Endothelial cell of umbilical vein (primary cell): Measurements from ENCODE around the gene CCDC85B. TPM values are rescaled to one million over a fixed set of nuclear protein-coding genes. Genes with fewer than 3 reads are reported as not detected.

Experiments
- BruUV-seq: library from RNA; stranded (reverse); fragments of 400-500 nt; replicated peaks from 2 replicates; lab custom pipeline; 2021; lab: Mats Ljungman, UMichigan
- CTCF ChIA-PET: fragments of 300-600, 350-600 bp; sonication (Branson Sonifier 250); formaldehyde crosslinking; loops from one replicate; lab custom pipeline; 2021; ENCODE audit warnings: antibody characterized with exemption, inconsistent platforms; lab: Charles Lee
- POLR2A ChIA-PET: fragments of 300-600, 350-600 bp; sonication (Branson Sonifier 250); formaldehyde crosslinking; loops from one replicate; lab custom pipeline; 2021; ENCODE audit warnings: antibody characterized with exemption, inconsistent platforms; lab: Charles Lee
- DNase-seq: peaks from one replicate; pipeline ENCODE4 v3.0.0-alpha.2; 2011; ENCODE audit warnings: low read depth, low spot score
- FAIRE-seq: peaks from 2 replicates; lab custom pipeline; 2011; peaks lifted over from hg19 to GRCh38; lab: Jason Lieb, UNC
- H2AFZ ChIP-seq: 2 replicates; pipeline ENCODE4 v1.6.0; 2012; ENCODE audit warnings: low read depth, low read length, control low read depth, inconsistent platforms
- H3K27ac ChIP-seq: 2 replicates; pipeline ENCODE4 v1.5.1; 2011; ENCODE audit warnings: low read depth, mild to moderate bottlenecking, control low read depth, low read length, moderate library complexity; ENCODE audit not compliant: insufficient read depth
- H3K27me3 ChIP-seq, 2 experiments: 2 replicates each; pipeline versions ENCODE4 v1.6.0 to v1.6.1; 2011; ENCODE audit warnings: low read length in 2 of 2, mixed read lengths in 1 of 2; ENCODE audit not compliant: control insufficient read depth in 2 of 2, insufficient read depth in 2 of 2
- H3K36me3 ChIP-seq, 2 experiments: 2 replicates in 1 of 2; 3 replicates in 1 of 2; pipeline ENCODE4 v1.5.1; 2011; ENCODE audit warnings: low read length in 2 of 2, mild to moderate bottlenecking in 1 of 2, moderate library complexity in 1 of 2; ENCODE audit not compliant: control insufficient read depth in 2 of 2, insufficient read depth in 2 of 2; ENCODE audit errors: extremely low read depth in 1 of 2
- H3K4me1 ChIP-seq: 3 replicates; pipeline ENCODE4 v1.5.1; 2011; ENCODE audit warnings: mild to moderate bottlenecking, low read length; ENCODE audit not compliant: control insufficient read depth, insufficient read depth; ENCODE audit errors: extremely low read depth
- H3K4me2 ChIP-seq: 2 replicates; pipeline ENCODE4 v1.6.1; 2011; ENCODE audit warnings: low read length, control low read depth, mixed read lengths; ENCODE audit not compliant: insufficient read depth
- H3K4me3 ChIP-seq, 3 experiments: fragments of 200-600 bp in 1 of 3; sonication (generic), shearing (Covaris generic) in 1 of 3; replicated peaks in 1 of 3; 2 replicates each; pipeline ENCODE4 v1.5.1; 2011 to 2016; ENCODE audit warnings: control low read depth in 3 of 3, low read length in 3 of 3, mild to moderate bottlenecking in 2 of 3, inconsistent platforms in 1 of 3, low read depth in 1 of 3, moderate library complexity in 1 of 3; ENCODE audit not compliant: insufficient read depth in 1 of 3
- H3K79me2 ChIP-seq: 2 replicates; pipeline ENCODE4 v1.6.0; 2012; ENCODE audit warnings: low read length, inconsistent platforms; ENCODE audit not compliant: control insufficient read depth, insufficient read depth
- H3K9ac ChIP-seq: replicated peaks from 2 replicates; pipeline ENCODE3; 2011; ENCODE audit warnings: low read length, control low read depth; ENCODE audit not compliant: insufficient read depth; ENCODE audit errors: extremely low read depth
- H3K9me1 ChIP-seq: replicated peaks from 3 replicates; pipeline ENCODE4 v1.6.0; 2011; ENCODE audit warnings: mild to moderate bottlenecking, low read length; ENCODE audit not compliant: control insufficient read depth, insufficient read depth; ENCODE audit errors: extremely low read depth
- H3K9me3 ChIP-seq: replicated peaks from 2 replicates; pipeline ENCODE4 v1.5.1; 2012; ENCODE audit warnings: low read length, inconsistent platforms; ENCODE audit not compliant: control insufficient read depth, insufficient read depth
- H4K20me1 ChIP-seq: replicated peaks from 2 replicates; pipeline ENCODE3; 2011; ENCODE audit warnings: mild to moderate bottlenecking, low read length; ENCODE audit not compliant: control insufficient read depth, insufficient read depth; ENCODE audit errors: extremely low read depth
- EZH2 ChIP-seq: IDR thresholded peaks from 2 replicates; pipeline ENCODE4 v1.6.1; 2012; ENCODE audit warnings: borderline replicate concordance, low read depth, mild to moderate bottlenecking, moderate library complexity, low read length, inconsistent platforms; ENCODE audit not compliant: severe bottlenecking
- FOS ChIP-seq: IDR thresholded peaks from 2 replicates; pipeline ENCODE4 v1.6.1; 2011; ENCODE audit warnings: mild to moderate bottlenecking, low read length, moderate library complexity, borderline replicate concordance; ENCODE audit not compliant: insufficient read depth
- GATA2 ChIP-seq: IDR thresholded peaks from 2 replicates; pipeline ENCODE4 v1.7.0; 2011; ENCODE audit warnings: low read depth, mild to moderate bottlenecking, moderate library complexity, mixed read lengths, low read length; ENCODE audit not compliant: insufficient read length, insufficient read depth
- JUN ChIP-seq: IDR thresholded peaks from 2 replicates; pipeline ENCODE4 v1.6.1; 2011; ENCODE audit warnings: borderline replicate concordance, low read depth; ENCODE audit not compliant: insufficient read length, insufficient read depth
- MAX ChIP-seq: IDR thresholded peaks from 2 replicates; pipeline ENCODE4 v1.6.1; 2011; ENCODE audit not compliant: insufficient read depth, insufficient read length
- MYC ChIP-seq: IDR thresholded peaks from one replicate; pipeline ENCODE4 v1.6.1; 2011; ENCODE audit warnings: mild to moderate bottlenecking, low read depth, low read length
- POLR2A ChIP-seq: IDR thresholded peaks from 2 replicates; pipeline ENCODE4 v1.6.1; 2012; ENCODE audit warnings: low read depth, mild to moderate bottlenecking, control low read depth, low read length
- POLR2AphosphoS5 ChIP-seq: IDR thresholded peaks from 2 replicates; pipeline ENCODE4 v1.6.1; 2012; ENCODE audit warnings: low read depth, mild to moderate bottlenecking, control low read depth, low read length, moderate library complexity; ENCODE audit not compliant: insufficient read depth
- dilution Hi-C: fragments of 300-500 bp; cut with MboI; formaldehyde crosslinking; loops from one replicate; pipeline ENCODE4 v1.15.0; 2019; ENCODE audit warnings: low sequenced_read_pairs; ENCODE audit not compliant: extremely low pct_ligation_motif_present
- intact Hi-C: fragments of 100-400 bp; cut with micrococcal nuclease; formaldehyde crosslinking; loops from one replicate; pipeline ENCODE4 v1.10.0; 2022
- polyA plus RNA-seq, 4 experiments: library from polyadenylated mRNA; depleted of rRNA in 3 of 4; stranded (reverse) in 3 of 4; unstranded in 1 of 4; fragments of >200 nt; gene quantifications; 2 replicates each; pipeline versions ENCODE4 v1.2.1 to v1.2.3, GENCODE V29; 2011 to 2012; ENCODE audit warnings: missing spikeins in 1 of 4
- total RNA-seq: library from RNA; stranded (reverse); gene quantifications from 2 replicates; pipeline ENCODE4 v1.2.3, GENCODE V29; 2021
- TF ChIP-seq, protein P1 (sequence below), 2 donors: IDR thresholded peaks; 1 replicate in 1 of 2; 2 replicates in 1 of 2; pipeline ENCODE4 v1.5.1; 2011; ENCODE audit warnings: low read length in 2 of 2, mild to moderate bottlenecking in 2 of 2, moderate library complexity in 2 of 2, control low read depth in 1 of 2, inconsistent platforms in 1 of 2, low read depth in 1 of 2; ENCODE audit not compliant: insufficient read depth in 1 of 2; ENCODE audit errors: extremely low read depth in 1 of 2

The CCDC85B gene
- total and polyA plus RNA-seq, 2 donors (not counting 3 experiments of a cell fraction or from before 2014, with no cell fraction given): 105 to 107 TPM

DNA sequence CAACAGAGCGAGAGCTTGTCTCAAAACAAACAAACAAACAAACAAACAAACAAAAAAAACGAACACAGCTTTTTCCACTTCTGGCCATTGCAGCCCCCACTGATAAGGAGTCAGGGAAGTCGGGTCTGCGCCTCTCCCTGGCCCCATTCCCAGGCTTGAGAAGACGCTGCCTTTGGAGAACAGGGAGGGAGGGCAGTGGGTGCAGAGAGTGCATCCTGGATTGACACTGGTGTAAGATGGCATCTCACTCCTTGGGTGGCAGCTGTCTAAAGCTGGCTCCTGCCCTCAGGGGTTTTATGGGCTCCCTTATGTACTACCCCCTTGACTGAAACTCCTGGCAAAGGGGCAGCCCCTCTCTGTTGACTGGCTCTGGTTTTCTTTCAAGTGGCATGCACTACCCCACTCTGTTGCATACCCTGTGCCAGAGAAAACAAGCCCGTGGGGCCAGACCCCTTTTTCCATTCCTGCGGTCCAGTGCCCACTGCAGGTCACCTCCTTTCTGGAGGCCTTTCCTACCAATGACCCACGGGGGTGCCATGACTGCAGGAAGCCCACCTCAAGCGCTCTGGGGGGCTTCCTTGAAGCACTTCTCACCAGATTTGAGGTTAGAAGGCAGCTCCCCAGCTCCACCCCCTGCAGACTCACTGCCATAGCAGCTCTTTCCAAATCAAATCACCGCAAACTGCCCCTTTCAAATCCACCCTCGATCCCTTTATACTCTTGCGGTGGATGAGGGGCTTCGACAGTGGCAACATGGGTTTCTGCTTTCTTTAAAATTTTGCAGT, 41.5 kb downstream of the CCDC85B start:
- no peak overlapping the region for H2AFZ ChIP-seq
- H3K4me1 ChIP-seq: no peaks in the 10 kb centered on the region
- no TSS peak for BruUV-seq
- H3K27me3 ChIP-seq: no peaks in the 10 kb centered on the region
- no peak overlapping the region for H3K4me2 ChIP-seq
- H3K27ac ChIP-seq: no peak overlapping the region
- no peaks in the 10 kb centered on the region for H3K9me1 ChIP-seq
- FAIRE-seq (no peak), DNase-seq (no peak)
- intact Hi-C loops (loop anchor here (5.0 kb wide), 1 partner anchor 45 kb away; the partner anchor contains the start of gene FIBP), dilution Hi-C loops (no loop called here)
- H3K4me3 ChIP-seq: no peak overlapping the region
- ChIA-PET POLR2A (no interaction called here), CTCF (interaction anchor here (1.1 to 2.8 kb wide), 6 partner anchors 9 to 47 kb away, joined by 3 to 13 read pairs (median 5); partner anchors contain the start of gene FIBP)
- H4K20me1 ChIP-seq: no peaks in the 10 kb centered on the region
- H3K9ac ChIP-seq: no peak overlapping the region
- H3K79me2 ChIP-seq: no peaks in the 10 kb centered on the region
- no peak for TF ChIP-seq FOS
- TF ChIP-seq GATA2: no peak
- TF ChIP-seq JUN: no peak
- TF ChIP-seq EZH2: no peak
- no peak for TF ChIP-seq MYC
- TF ChIP-seq POLR2A: no peak
- TF ChIP-seq, protein P1, sequence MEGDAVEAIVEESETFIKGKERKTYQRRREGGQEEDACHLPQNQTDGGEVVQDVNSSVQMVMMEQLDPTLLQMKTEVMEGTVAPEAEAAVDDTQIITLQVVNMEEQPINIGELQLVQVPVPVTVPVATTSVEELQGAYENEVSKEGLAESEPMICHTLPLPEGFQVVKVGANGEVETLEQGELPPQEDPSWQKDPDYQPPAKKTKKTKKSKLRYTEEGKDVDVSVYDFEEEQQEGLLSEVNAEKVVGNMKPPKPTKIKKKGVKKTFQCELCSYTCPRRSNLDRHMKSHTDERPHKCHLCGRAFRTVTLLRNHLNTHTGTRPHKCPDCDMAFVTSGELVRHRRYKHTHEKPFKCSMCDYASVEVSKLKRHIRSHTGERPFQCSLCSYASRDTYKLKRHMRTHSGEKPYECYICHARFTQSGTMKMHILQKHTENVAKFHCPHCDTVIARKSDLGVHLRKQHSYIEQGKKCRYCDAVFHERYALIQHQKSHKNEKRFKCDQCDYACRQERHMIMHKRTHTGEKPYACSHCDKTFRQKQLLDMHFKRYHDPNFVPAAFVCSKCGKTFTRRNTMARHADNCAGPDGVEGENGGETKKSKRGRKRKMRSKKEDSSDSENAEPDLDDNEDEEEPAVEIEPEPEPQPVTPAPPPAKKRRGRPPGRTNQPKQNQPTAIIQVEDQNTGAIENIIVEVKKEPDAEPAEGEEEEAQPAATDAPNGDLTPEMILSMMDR (IDR thresholded peaks at IDR 0.05; ENCODE audit: extremely low read depth in 1 of 2, insufficient read depth in 1 of 2, low read depth in 1 of 2, low read length in 2 of 2): no peak
- no peak for TF ChIP-seq MAX
- no peak for TF ChIP-seq POLR2AphosphoS5
- H3K9me3 ChIP-seq: no peaks in the 10 kb centered on the region
- no peaks in the 10 kb centered on the region for H3K36me3 ChIP-seq
